ENCODE results near the gene MUC12.
A peak's percentile ranks its signal among the peaks of the same experiment; 100 is the strongest.

Gene MUC12

GRCh38 chr7:100963386-100963785 is 6.0 kb upstream of the MUC12 start:
- peaks cover 31% of the 10 kb centered on the region for H3K27me3 ChIP-seq (ENCODE audit: insufficient read depth, insufficient read length)
- no peak overlapping the region for H3K4me3 ChIP-seq (ENCODE audit: insufficient read length, low read depth)
- no peak overlapping the region for H3K9ac ChIP-seq (ENCODE audit: insufficient read length, low read depth)
- DNase-seq (ENCODE audit: low read depth, low spot score), result no peak
- H3K4me1 ChIP-seq (ENCODE audit: insufficient read depth, insufficient read length), result peaks cover 22% of the 10 kb centered on the region
- H3K36me3 ChIP-seq (ENCODE audit: insufficient read depth, insufficient read length, low read length), result no peaks in the 10 kb centered on the region
- TF ChIP-seq SUZ12 (IDR thresholded peaks at IDR 0.05; ENCODE audit: extremely low read depth, insufficient read depth, insufficient read length), result no peak
- no peak for TF ChIP-seq YY1 (IDR thresholded peaks at IDR 0.05; ENCODE audit: insufficient read depth, insufficient read length)
- TF ChIP-seq ZNF274 (IDR thresholded peaks at IDR 0.05; ENCODE audit: low read depth, low read length), result no peak
- no peaks in the 10 kb centered on the region for H3K9me3 ChIP-seq (ENCODE audit: insufficient read depth, low read length)

GRCh38 chr7:100963874-100964273 is 5.5 kb upstream of the MUC12 start:
- H3K27me3 ChIP-seq (ENCODE audit: insufficient read depth, insufficient read length), result peaks cover 31% of the 10 kb centered on the region
- H3K36me3 ChIP-seq (ENCODE audit: insufficient read depth, insufficient read length, low read length), result no peaks in the 10 kb centered on the region
- H3K9ac ChIP-seq (ENCODE audit: insufficient read length, low read depth), result no peak overlapping the region
- DNase-seq (ENCODE audit: low read depth, low spot score), result no peak
- no peak overlapping the region for H3K4me3 ChIP-seq (ENCODE audit: insufficient read length, low read depth)
- no peaks in the 10 kb centered on the region for H3K9me3 ChIP-seq (ENCODE audit: insufficient read depth, low read length)
- no peak for TF ChIP-seq YY1 (IDR thresholded peaks at IDR 0.05; ENCODE audit: insufficient read depth, insufficient read length)
- TF ChIP-seq SUZ12 (IDR thresholded peaks at IDR 0.05; ENCODE audit: extremely low read depth, insufficient read depth, insufficient read length), result no peak
- TF ChIP-seq ZNF274 (IDR thresholded peaks at IDR 0.05; ENCODE audit: low read depth, low read length), result no peak
- peaks cover 24% of the 10 kb centered on the region for H3K4me1 ChIP-seq (ENCODE audit: insufficient read depth, insufficient read length)

GRCh38 chr7:100964630-100965029 is 4.7 kb upstream of the MUC12 start:
- Histone ChIP-seq H3K4me1 (ENCODE audit: insufficient read depth, insufficient read length) (peaks cover 26% of the 10 kb centered on the region), H3K9me3 (ENCODE audit: insufficient read depth, low read length) (no peaks in the 10 kb centered on the region), H3K4me3 (ENCODE audit: insufficient read length, low read depth) (no peak overlapping the region), H3K27me3 (ENCODE audit: insufficient read depth, insufficient read length) (peaks cover 31% of the 10 kb centered on the region), H3K36me3 (ENCODE audit: insufficient read depth, insufficient read length, low read length) (no peaks in the 10 kb centered on the region), H3K9ac (ENCODE audit: insufficient read length, low read depth) (no peak overlapping the region)
- no peak for TF ChIP-seq YY1 (IDR thresholded peaks at IDR 0.05; ENCODE audit: insufficient read depth, insufficient read length)
- TF ChIP-seq ZNF274 (IDR thresholded peaks at IDR 0.05; ENCODE audit: low read depth, low read length), result no peak
- no peak for TF ChIP-seq SUZ12 (IDR thresholded peaks at IDR 0.05; ENCODE audit: extremely low read depth, insufficient read depth, insufficient read length)
- no peak for DNase-seq (ENCODE audit: low read depth, low spot score)

GRCh38 chr7:100965045-100965722 is 4.2 kb upstream of the MUC12 start:
- Histone ChIP-seq H3K4me3 (ENCODE audit: insufficient read length, low read depth) (peak overlapping the region; percentile 46), H3K9me3 (ENCODE audit: insufficient read depth, low read length) (no peaks in the 10 kb centered on the region), H3K27me3 (ENCODE audit: insufficient read depth, insufficient read length) (peaks cover 28% of the 10 kb centered on the region), H3K4me1 (ENCODE audit: insufficient read depth, insufficient read length) (peaks cover 26% of the 10 kb centered on the region), H3K36me3 (ENCODE audit: insufficient read depth, insufficient read length, low read length) (no peaks in the 10 kb centered on the region), H3K9ac (ENCODE audit: insufficient read length, low read depth) (peak overlapping the region; percentile 67)
- DNase-seq (ENCODE audit: low read depth, low spot score), result no peak
- TF ChIP-seq SUZ12 (IDR thresholded peaks at IDR 0.05; ENCODE audit: extremely low read depth, insufficient read depth, insufficient read length) (no peak), ZNF274 (IDR thresholded peaks at IDR 0.05; ENCODE audit: low read depth, low read length) (no peak), YY1 (IDR thresholded peaks at IDR 0.05; ENCODE audit: insufficient read depth, insufficient read length) (no peak)

DNA sequence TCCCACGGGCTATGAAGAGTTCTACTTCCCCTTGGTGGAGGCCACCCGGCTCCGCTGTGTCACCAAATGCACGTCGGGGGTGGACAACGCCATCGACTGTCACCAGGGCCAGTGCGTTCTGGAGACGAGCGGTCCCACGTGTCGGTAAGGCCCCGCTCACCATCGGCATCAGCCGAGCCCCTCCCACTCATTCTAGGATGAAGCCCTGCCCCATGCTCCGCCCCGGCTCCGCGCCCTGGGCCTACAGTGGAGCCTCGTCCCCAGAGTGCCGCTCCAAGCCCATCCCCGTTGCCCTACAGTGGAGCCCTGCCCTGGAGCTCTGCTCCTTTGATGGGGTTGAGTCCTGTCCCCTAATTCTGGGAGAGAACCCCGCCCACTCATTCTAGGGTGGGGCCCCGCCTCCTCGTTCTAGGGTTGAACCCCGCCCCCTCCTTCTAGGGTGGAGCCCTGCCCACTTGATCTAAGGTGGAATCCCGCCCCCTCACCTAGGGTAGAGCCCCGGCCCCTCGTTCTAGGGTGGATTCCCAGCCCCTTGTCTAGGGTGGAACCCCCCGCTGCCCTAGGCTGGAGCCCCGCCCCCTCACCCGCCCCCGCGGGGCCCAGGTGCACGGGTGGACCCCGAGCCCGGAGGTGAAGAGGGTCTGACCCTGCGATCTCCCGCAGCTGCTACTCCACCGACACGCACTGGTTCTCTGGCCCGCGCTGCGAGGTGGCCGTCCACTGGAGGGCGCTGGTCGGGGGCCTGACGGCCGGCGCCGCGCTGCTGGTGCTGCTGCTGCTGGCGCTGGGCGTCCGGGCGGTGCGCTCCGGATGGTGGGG is 3.4 kb upstream of the MUC12 start:
- Histone ChIP-seq H3K9ac (ENCODE audit: insufficient read length, low read depth) (peak overlapping the region; percentile 67), H3K4me1 (ENCODE audit: insufficient read depth, insufficient read length) (peaks cover 26% of the 10 kb centered on the region), H3K27me3 (ENCODE audit: insufficient read depth, insufficient read length) (peaks cover 27% of the 10 kb centered on the region), H3K4me3 (ENCODE audit: insufficient read length, low read depth) (peak overlapping the region; percentile 46), H3K36me3 (ENCODE audit: insufficient read depth, insufficient read length, low read length) (no peaks in the 10 kb centered on the region), H3K9me3 (ENCODE audit: insufficient read depth, low read length) (no peaks in the 10 kb centered on the region)
- DNase-seq (ENCODE audit: low read depth, low spot score), result peak; percentile 97
- no peak for TF ChIP-seq YY1 (IDR thresholded peaks at IDR 0.05; ENCODE audit: insufficient read depth, insufficient read length)
- no peak for TF ChIP-seq SUZ12 (IDR thresholded peaks at IDR 0.05; ENCODE audit: extremely low read depth, insufficient read depth, insufficient read length)
- TF ChIP-seq ZNF274 (IDR thresholded peaks at IDR 0.05; ENCODE audit: low read depth, low read length), result no peak

DNA sequence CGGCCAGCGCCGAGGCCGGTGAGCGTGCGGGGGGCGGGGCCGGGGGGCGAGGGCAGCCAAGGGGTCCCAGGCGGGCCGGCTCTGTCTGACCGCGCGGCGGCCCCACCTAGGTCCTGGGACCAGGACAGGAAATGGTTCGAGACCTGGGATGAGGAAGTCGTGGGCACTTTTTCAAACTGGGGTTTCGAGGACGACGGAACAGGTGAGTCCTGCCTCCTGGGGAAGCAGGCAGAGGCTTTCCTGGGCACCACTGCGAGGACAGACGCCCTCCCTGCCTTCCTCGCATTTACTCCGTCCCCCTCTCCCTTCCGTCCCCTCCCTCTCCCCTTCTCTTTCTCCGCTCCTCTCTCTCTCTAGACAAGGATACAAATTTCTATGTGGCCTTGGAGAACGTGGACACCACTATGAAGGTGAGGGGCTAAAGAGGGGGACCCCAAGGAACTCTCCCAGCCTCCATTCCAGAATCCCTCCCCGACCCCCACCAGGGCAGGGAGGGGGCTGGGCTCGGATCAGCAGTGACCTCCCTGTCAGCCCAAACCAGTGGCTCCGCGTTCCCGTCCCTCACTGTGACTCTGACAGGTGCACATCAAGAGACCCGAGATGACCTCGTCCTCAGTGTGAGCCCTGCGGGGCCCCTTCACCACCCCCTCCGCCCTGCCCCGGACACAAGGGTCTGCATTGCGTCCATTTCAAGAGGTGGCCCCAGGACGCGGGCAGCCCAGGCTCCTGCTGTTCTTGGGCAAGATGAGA is 2.6 kb upstream of the MUC12 start:
- DNase-seq (ENCODE audit: low read depth, low spot score), result no peak
- no peaks in the 10 kb centered on the region for H3K9me3 ChIP-seq (ENCODE audit: insufficient read depth, low read length)
- no peaks in the 10 kb centered on the region for H3K36me3 ChIP-seq (ENCODE audit: insufficient read depth, insufficient read length, low read length)
- H3K27me3 ChIP-seq (ENCODE audit: insufficient read depth, insufficient read length), result peaks cover 27% of the 10 kb centered on the region
- peaks cover 26% of the 10 kb centered on the region for H3K4me1 ChIP-seq (ENCODE audit: insufficient read depth, insufficient read length)
- TF ChIP-seq ZNF274 (IDR thresholded peaks at IDR 0.05; ENCODE audit: low read depth, low read length), result no peak
- no peak for TF ChIP-seq YY1 (IDR thresholded peaks at IDR 0.05; ENCODE audit: insufficient read depth, insufficient read length)
- TF ChIP-seq SUZ12 (IDR thresholded peaks at IDR 0.05; ENCODE audit: extremely low read depth, insufficient read depth, insufficient read length), result no peak
- H3K9ac ChIP-seq (ENCODE audit: insufficient read length, low read depth), result peak overlapping the region; percentile 69
- peak overlapping the region; percentile 55 for H3K4me3 ChIP-seq (ENCODE audit: insufficient read length, low read depth)
